GM12801 (cell line): ENCODE data around the gene CHCHD4.

Experiments used
- CTCF ChIP-seq: IDR thresholded peaks from one replicate; pipeline ENCODE4 v1.5.1; 2011; ENCODE audit warnings: control low read depth; ENCODE audit not compliant: insufficient read length; ENCODE audit errors: extremely low read depth

CHCHD4 gene

GRCh38 chr3:14143271-14144225 lies 18.9 kb upstream of the CHCHD4 start:
- no peak for TF ChIP-seq CTCF

GRCh38 chr3:14142567-14143270 lies 18.0 kb upstream of the CHCHD4 start:
- TF ChIP-seq CTCF, result no peak

- TF ChIP-seq CTCF, result no peak
These were observed 17.1 kb upstream of the CHCHD4 start for GRCh38 chr3:14141602-14142341.

- no peak for TF ChIP-seq CTCF
These were observed 16.5 kb upstream of the CHCHD4 start for GRCh38 chr3:14141144-14141543.

- no peak for TF ChIP-seq CTCF
These were observed 16.0 kb upstream of the CHCHD4 start for GRCh38 chr3:14140668-14141067.

GRCh38 chr3:14139771-14140170 lies 15.1 kb upstream of the CHCHD4 start:
- TF ChIP-seq CTCF, result no peak

- no peak for TF ChIP-seq CTCF
These were observed 14.4 kb upstream of the CHCHD4 start for GRCh38 chr3:14138878-14139655.
